Activated CD8-positive, alpha-beta memory T cell treated with anti-CD3 and anti-CD28 coated beads, Interleukin-2, amount 50 U/mL, for 1 hour (primary cell): ENCODE data around the gene PTGES2.

Experiments
- DNase-seq: peaks from one replicate; pipeline ENCODE4 v3.0.0-alpha.2; 2020; ENCODE audit errors: extremely low read depth

The PTGES2 gene

GRCh38 chr9:128103589-128103962 is 24.0 kb downstream of the PTGES2 start:
- no peak for DNase-seq

GRCh38 chr9:128102861-128103588 is 24.5 kb downstream of the PTGES2 start:
- DNase-seq = no peak

- no peak for DNase-seq
Measured at GRCh38 chr9:128102196-128102595, 25.3 kb downstream of the PTGES2 start.

- DNase-seq = no peak
Measured at GRCh38 chr9:128101690-128102089, 25.8 kb downstream of the PTGES2 start.

GRCh38 chr9:128101231-128101661 is 26.3 kb downstream of the PTGES2 start:
- no peak for DNase-seq

GRCh38 chr9:128100581-128100980 is 26.9 kb downstream of the PTGES2 start:
- DNase-seq = no peak

GRCh38 chr9:128099932-128100491 is 27.5 kb downstream of the PTGES2 start:
- DNase-seq = no peak

- no peak for DNase-seq
Measured at GRCh38 chr9:128099231-128099931, 28.1 kb downstream of the PTGES2 start.

- DNase-seq = peak; percentile 44
Measured at GRCh38 chr9:128098297-128099230, 29.0 kb downstream of the PTGES2 start.

GRCh38 chr9:128097543-128098296 is 29.8 kb downstream of the PTGES2 start:
- DNase-seq = no peak

- no peak for DNase-seq
Measured at GRCh38 chr9:128096616-128097536, 30.7 kb downstream of the PTGES2 start.

- DNase-seq = no peak
Measured at GRCh38 chr9:128094950-128095544, 32.5 kb downstream of the PTGES2 start.

- peak; percentile 35 for DNase-seq
Measured at GRCh38 chr9:128094166-128094949, 33.2 kb downstream of the PTGES2 start.

GRCh38 chr9:128093011-128093410 is 34.5 kb downstream of the PTGES2 start:
- DNase-seq = no peak

GRCh38 chr9:128092199-128092977 is 35.1 kb downstream of the PTGES2 start:
- DNase-seq = no peak

- DNase-seq = no peak
Measured at GRCh38 chr9:128091571-128091970, 36.0 kb downstream of the PTGES2 start.

- no peak for DNase-seq
Measured at GRCh38 chr9:128091144-128091543, 36.4 kb downstream of the PTGES2 start.

- no peak for DNase-seq
Measured at GRCh38 chr9:128089299-128089698, 38.2 kb downstream of the PTGES2 start.
